ENCODE results near the gene PACRG.

Gene PACRG

DNA sequence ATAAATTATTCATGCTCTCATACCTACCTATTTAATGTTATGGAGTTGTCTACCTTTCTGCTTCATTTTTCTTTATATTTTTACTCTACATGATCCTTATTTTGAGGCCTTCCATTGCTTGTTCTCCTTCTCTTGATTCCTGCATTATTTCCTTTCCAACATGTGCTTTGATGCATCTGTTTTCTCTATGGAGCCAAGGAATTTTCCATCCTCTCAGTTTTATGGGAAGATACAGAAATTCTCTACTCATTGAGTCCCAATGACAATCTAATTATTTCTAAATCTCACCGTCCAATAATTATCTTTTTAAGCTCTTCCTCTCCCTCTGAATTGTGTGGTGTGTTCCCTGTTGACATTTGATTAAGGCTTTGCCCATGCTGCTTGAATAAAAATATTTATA is 136.0 kb downstream of the PACRG start:
- Histone ChIP-seq H2AFZ (ENCODE audit: low read depth, low read length, severe bottlenecking) (no peak overlapping the region), H3K79me2 (ENCODE audit: insufficient read depth, low read length) (no peaks in the 10 kb centered on the region), H3K9me3 (ENCODE audit: insufficient read depth, low read length) (no peaks in the 10 kb centered on the region), H3F3A (ENCODE audit: insufficient read depth) (no peaks in the 10 kb centered on the region), H3K4me3 (ENCODE audit: insufficient read depth, low read length, poor library complexity, severe bottlenecking) (no peak overlapping the region), H3K4me2 (ENCODE audit: low read depth, low read length, poor library complexity, severe bottlenecking) (no peak overlapping the region), H3K27ac (ENCODE audit: low read depth, low read length) (no peak overlapping the region), H4K20me1 (ENCODE audit: low read depth, low read length) (no peaks in the 10 kb centered on the region), H3K36me3 (ENCODE audit: low read length) (no peaks in the 10 kb centered on the region), H3K9me2 (replicated peaks; ENCODE audit: insufficient read depth, low read length) (no peaks in the 10 kb centered on the region; the same call in 1 of the 2 replicates), H3K27me3 (ENCODE audit: low read length) (no peaks in the 10 kb centered on the region), H3K9ac (ENCODE audit: low read length) (no peak overlapping the region)
- TF ChIP-seq, protein P1, sequence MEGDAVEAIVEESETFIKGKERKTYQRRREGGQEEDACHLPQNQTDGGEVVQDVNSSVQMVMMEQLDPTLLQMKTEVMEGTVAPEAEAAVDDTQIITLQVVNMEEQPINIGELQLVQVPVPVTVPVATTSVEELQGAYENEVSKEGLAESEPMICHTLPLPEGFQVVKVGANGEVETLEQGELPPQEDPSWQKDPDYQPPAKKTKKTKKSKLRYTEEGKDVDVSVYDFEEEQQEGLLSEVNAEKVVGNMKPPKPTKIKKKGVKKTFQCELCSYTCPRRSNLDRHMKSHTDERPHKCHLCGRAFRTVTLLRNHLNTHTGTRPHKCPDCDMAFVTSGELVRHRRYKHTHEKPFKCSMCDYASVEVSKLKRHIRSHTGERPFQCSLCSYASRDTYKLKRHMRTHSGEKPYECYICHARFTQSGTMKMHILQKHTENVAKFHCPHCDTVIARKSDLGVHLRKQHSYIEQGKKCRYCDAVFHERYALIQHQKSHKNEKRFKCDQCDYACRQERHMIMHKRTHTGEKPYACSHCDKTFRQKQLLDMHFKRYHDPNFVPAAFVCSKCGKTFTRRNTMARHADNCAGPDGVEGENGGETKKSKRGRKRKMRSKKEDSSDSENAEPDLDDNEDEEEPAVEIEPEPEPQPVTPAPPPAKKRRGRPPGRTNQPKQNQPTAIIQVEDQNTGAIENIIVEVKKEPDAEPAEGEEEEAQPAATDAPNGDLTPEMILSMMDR (IDR thresholded peaks at IDR 0.05; ENCODE audit: insufficient read depth, low read length, poor library complexity, severe bottlenecking): no peak

DNA sequence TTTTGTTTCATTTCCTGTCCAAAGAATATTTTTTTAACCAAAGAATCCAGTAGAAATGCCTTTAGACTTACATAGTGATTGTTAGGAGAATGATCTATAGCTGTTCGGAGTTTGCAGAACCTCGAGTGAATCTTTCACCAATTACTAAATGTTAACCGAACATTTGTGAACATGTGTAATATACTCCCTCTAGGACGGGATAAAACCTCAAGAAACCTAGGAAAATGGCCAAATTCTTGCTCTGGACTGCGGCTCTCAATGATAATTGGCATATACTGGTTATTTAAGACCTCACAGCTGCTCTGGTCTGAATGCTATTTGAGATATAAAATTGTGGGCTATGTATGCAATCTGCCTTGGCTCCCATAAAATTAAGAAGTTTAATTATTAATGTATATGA is 137.1 kb downstream of the PACRG start:
- Histone ChIP-seq H4K20me1 (ENCODE audit: low read depth, low read length) (no peaks in the 10 kb centered on the region), H3K36me3 (ENCODE audit: low read length) (no peaks in the 10 kb centered on the region), H3K9me3 (ENCODE audit: insufficient read depth, low read length) (no peaks in the 10 kb centered on the region), H3K4me2 (ENCODE audit: low read depth, low read length, poor library complexity, severe bottlenecking) (no peak overlapping the region), H3K9ac (ENCODE audit: low read length) (no peak overlapping the region), H3K27me3 (ENCODE audit: low read length) (no peaks in the 10 kb centered on the region), H3K27ac (ENCODE audit: low read depth, low read length) (no peak overlapping the region), H3K79me2 (ENCODE audit: insufficient read depth, low read length) (no peaks in the 10 kb centered on the region), H3K4me3 (ENCODE audit: insufficient read depth, low read length, poor library complexity, severe bottlenecking) (no peak overlapping the region), H2AFZ (ENCODE audit: low read depth, low read length, severe bottlenecking) (no peak overlapping the region), H3K9me2 (replicated peaks; ENCODE audit: insufficient read depth, low read length) (no peaks in the 10 kb centered on the region; the same call in 1 of the 2 replicates), H3F3A (ENCODE audit: insufficient read depth) (no peaks in the 10 kb centered on the region)
- TF ChIP-seq, protein P1 (IDR thresholded peaks at IDR 0.05; ENCODE audit: insufficient read depth, low read length, poor library complexity, severe bottlenecking): no peak
- TF ChIP-seq EZH2phosphoT487 (conservative IDR thresholded peaks at IDR 0.05; ENCODE audit: low read length): no peak

DNA sequence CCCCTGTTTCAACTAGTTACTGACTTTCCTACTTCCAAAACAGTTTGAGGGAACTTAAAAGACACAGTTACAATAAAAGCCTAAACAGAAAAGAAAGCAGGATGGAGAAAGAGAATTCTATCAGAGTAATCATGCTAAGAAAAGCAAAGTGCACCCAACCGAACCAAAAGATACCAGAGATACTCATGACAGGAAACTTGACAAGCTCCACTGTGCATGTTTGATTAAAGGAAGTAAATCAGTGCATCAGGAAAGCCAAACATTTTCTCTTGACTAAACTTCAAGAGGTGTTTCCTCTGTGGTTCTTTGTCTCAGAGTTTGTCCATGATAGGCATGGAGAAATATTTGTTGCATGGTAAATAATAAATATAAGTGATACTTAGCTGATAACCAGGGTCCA is 138.9 kb downstream of the PACRG start:
- Histone ChIP-seq H3K9me2 (replicated peaks; ENCODE audit: insufficient read depth, low read length) (no peaks in the 10 kb centered on the region; the same call in 1 of the 2 replicates), H4K20me1 (ENCODE audit: low read depth, low read length) (no peaks in the 10 kb centered on the region), H3K27me3 (ENCODE audit: low read length) (no peaks in the 10 kb centered on the region), H3K4me3 (ENCODE audit: insufficient read depth, low read length, poor library complexity, severe bottlenecking) (no peak overlapping the region), H3K27ac (ENCODE audit: low read depth, low read length) (no peak overlapping the region), H3K79me2 (ENCODE audit: insufficient read depth, low read length) (no peaks in the 10 kb centered on the region), H3K36me3 (ENCODE audit: low read length) (no peaks in the 10 kb centered on the region), H3K9me3 (ENCODE audit: insufficient read depth, low read length) (no peaks in the 10 kb centered on the region), H3K4me2 (ENCODE audit: low read depth, low read length, poor library complexity, severe bottlenecking) (no peak overlapping the region), H2AFZ (ENCODE audit: low read depth, low read length, severe bottlenecking) (no peak overlapping the region), H3F3A (ENCODE audit: insufficient read depth) (no peaks in the 10 kb centered on the region), H3K9ac (ENCODE audit: low read length) (no peak overlapping the region)
- TF ChIP-seq EZH2phosphoT487 (conservative IDR thresholded peaks at IDR 0.05; ENCODE audit: low read length): no peak
- TF ChIP-seq, protein P1 (IDR thresholded peaks at IDR 0.05; ENCODE audit: insufficient read depth, low read length, poor library complexity, severe bottlenecking): no peak
